NCI-H1436 treated with DMSO at 0.1 percent for 48 hours (cell line): Measurements from ENCODE around the gene NEK8.
"Not testable (repeated sequence)": the region's sequence is repeated elsewhere in the genome, so short reads cannot be mapped to it uniquely, and the experiment has no call there.

Experiments used
- DNase-seq: peaks from one replicate; lab custom pipeline; 2025; lab: John Stamatoyannopoulos, UW

Gene NEK8

DNA sequence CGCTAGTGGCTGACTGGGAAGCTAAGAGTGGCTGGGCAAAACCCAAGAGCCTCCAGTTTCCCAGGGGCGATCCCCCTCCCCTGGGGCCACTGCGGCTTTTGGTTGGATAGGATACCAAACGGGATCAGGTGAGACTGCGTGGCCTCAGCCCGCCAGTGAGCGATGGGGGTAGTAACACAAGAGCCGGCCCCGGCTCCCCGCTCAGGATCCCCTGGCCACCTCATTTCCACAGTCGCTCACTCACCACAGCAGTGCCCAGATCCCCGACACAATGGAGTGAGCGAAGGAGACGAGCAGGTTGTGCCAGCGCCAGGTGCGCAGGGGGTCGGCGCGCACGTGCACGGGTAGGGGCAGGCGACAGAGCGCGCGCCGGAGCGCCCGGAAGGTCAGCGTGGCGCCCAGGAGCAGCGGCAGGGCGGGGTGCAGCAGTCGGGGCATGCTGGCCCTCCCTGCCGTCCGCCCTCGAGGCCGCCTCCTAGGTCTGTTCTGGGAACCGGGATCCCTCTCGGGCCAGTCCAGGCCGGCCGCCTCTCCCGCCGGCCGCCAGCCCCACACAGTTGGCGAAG lies 2.8 kb upstream of the NEK8 start:
- DNase-seq = peak; percentile 60

DNA sequence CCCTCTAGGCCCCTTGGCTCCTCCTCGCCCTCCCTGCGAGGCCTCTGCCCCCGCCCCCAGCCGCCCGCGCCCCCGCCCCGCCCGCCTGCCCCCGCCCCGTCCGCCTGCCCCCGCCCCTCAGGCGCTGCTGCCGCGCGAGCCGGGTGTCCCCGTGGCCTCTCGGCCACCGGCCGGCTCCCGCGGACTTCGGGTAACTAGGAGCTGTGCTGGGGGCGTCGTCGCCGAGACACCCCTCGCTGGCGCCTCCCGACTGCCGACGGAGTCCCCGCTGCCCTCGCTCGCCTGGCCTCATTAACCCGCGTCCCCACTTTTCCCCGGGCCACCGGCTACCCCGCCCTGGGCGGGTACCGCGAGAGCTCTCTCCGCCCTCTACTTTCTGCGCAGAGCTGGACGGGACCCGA lies 2.4 kb upstream of the NEK8 start, which contains the start of gene TLCD1:
TSS of gene TLCD1 (minus strand) at position 8 of the 401 bp plus-strand sequence. CDS start 136 bp downstream, outside the sequence.
- no peak for DNase-seq

DNA sequence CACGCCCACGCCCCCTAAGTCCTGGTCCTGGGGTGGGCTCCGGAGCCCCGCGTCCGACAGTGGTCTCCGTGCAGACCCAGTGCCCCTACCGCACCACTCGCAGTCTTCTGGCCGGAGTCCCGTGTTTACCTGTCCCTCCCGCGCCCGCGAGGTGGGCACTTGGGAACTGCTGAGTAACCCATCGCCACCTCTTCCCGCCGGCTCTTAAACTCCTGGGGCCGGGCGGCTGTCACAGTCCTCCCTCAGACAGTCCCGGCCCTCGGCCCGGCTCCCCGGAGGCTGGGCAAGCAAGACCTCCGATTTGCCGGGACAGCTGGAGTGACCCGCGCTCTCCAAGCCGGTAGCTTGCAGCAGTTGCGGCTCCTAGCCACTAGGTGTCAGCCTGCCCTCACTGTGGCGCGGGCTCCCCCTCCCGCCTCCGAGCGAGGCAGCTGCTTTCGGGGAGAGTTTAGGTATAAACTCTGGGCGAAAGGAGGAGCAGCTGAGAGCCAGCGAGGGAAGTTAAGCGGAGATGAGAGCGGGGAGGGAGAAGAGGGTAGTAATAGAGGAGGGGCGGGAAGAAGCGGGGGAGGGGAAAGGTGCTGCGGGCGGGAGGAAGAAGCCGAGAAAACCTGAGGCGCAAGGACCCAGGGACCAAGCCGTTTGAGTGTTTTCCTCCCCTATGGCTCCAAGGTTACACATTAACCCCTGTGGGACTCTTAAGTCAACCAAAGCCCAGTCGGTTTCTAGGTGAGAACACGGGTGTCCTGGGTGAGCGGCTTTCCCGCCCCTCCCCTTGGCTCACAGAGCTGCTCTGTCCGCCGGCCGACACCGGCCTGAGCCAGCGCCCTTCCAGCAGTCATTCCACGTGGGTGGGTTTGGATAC lies 1.7 kb upstream of the NEK8 start:
- DNase-seq = peak; percentile 90

DNA sequence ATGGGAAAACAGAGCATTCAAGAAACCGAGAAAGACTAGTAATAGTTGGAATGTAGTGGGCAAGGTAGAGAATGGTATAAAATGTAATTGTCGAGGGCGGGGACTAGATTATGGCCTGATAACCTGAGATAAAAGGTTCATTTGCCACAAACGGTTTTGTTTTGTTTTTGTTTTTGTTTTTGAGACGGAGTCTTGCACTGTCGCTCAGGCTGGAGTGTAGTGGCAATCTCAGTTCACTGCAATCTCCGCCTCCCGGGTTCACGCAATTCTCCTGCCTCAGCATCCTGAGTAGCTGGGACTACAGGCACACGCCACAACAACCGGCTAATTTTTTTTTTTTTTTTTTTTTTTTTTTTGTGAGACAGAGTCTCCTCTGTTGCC lies 1.4 kb downstream of the NEK8 start:
- DNase-seq = no peak

DNA sequence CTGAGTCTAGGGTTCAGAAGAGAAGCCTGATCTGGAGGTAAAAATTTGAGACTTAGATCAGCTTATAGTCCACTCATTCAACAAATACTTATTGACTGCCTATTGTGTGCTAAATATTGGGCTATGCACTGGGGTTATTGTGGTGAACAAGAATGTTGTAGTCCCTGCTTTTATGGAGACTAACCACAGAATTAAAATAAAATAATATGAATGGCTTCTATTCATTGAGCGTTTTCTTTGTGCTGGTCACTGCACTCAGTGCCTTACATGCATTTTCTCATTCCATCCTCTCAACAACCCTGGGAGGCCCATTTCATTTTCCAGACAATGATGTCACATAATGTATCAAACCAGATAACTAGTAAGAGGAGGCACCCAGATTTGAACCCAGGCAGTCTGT lies 4.8 kb downstream of the NEK8 start:
- DNase-seq = no peak

DNA sequence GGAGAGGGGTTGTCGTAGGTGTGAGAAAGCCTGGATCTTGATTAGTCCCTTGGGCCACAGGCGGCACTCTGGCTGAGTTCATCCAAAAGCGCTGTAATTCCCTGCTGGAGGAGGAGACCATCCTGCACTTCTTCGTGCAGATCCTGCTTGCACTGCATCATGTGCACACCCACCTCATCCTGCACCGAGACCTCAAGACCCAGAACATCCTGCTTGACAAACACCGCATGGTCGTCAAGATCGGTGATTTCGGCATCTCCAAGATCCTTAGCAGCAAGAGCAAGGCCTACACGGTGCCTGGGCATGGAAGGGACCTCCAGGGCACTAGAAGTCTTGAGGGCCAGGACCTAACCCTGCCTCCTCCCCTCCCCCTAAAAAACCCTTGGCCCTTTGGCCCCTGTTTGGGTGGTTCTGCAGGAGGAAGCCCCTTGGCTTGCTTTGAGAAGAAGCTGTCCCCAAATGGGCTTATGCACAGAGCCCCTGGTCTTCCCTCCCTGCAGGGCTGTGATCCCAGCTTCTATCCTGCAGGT lies 6.2 kb downstream of the NEK8 start:
- no peak for DNase-seq

DNA sequence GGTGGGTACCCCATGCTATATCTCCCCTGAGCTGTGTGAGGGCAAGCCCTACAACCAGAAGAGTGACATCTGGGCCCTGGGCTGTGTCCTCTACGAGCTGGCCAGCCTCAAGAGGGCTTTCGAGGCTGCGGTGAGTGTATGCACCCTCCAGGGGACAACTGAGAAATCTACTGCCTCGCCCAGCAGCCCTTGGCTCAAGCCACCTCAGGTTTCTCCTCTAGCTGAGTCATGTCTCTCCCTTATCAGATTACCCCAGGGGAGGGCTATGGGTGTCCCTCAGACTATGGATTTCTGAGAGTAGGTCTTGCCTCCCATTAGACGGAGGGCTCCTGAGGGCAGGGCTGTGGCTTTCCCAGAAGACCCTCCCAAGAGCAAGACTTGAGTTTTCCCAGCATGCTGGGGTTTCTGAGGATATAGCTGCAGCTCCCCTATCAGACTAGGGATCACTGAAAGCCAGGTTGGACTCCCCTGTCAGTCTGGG lies 6.7 kb downstream of the NEK8 start:
- DNase-seq = no peak

DNA sequence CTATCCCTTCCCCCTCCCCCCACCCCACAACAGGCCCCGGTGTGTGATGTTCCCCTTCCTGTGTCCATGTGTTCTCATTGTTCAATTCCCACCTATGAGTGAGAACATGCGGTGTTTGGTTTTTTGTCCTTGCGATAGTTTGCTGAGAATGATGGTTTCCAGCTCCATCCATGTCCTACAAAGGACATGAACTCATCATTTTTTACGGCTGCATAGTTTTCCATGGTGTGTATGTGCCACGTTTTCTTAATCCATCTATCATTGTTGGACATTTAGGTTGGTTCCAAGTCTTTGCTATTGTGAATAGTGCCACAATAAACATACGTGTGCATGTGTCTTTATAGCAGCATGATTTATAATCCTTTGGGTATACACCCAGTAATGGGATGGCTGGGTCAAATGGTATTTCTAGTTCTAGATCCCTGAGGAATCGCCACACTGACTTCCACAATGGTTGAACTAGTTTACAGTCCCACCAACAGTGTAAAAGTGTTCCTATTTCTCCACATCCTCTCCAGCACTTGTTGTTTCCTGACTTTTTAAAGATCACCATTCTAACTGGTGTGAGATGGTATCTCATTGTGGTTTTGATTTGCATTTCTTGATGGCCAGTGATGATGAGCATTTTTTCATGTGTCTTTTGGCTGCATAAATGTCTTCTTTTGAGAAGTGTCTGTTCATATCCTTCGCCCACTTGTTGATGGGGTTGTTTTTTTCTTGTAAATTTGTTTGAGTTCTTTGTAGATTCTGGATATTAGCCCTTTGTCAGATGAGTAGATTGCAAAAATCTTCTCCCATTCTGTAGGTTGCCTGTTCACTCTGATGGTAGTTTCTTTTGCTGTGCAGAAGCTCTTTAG lies 7.6 kb downstream of the NEK8 start:
- not testable (repeated sequence) for DNase-seq

DNA sequence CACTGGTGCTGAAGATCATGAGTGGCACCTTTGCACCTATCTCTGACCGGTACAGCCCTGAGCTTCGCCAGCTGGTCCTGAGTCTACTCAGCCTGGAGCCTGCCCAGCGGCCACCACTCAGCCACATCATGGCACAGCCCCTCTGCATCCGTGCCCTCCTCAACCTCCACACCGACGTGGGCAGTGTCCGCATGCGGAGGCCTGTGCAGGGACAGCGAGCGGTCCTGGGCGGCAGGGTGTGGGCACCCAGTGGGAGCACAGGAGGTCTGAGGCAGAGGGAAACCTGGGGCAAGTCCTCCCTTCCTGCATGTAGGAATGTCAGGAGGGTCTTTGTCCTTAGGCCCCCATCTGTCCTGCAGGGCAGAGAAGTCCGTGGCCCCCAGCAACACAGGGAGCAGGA lies 8.7 kb downstream of the NEK8 start:
- DNase-seq = no peak

DNA sequence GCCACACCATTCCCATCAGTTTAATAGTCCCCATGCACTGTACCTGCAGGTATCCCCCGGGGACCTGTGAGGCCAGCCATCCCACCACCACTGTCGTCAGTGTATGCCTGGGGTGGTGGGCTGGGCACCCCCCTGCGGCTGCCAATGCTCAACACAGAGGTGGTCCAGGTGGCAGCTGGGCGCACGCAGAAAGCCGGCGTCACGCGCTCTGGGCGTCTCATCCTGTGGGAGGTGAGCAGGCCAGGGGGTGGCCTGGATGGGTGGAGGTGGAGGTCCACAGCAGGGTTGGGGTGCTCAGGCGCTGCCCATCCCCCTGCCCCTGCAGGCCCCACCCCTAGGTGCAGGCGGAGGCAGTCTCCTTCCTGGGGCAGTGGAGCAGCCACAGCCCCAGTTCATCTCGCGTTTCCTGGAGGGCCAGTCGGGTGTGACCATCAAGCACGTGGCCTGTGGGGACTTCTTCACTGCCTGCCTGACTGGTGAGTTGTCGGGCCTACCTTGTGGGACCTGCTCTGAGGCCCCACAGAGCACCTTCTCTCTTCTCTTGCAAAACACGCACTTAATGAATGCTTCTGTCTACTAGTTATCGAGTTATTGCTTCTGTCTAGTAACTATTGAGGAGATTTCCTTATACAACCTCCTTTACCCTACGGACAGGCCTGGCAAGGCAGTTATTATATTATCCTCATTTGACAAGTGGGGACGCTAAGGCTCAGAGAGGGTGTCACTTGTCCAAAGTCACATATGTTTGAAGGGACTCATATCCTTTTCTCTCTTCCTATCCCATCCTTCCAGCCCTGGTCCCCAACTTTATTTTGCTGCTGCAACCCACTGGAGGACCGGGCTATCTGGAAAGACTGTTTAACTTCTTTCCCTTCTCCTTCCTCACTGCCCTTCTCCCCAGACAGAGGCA lies 9.4 kb downstream of the NEK8 start:
- no peak for DNase-seq

DNA sequence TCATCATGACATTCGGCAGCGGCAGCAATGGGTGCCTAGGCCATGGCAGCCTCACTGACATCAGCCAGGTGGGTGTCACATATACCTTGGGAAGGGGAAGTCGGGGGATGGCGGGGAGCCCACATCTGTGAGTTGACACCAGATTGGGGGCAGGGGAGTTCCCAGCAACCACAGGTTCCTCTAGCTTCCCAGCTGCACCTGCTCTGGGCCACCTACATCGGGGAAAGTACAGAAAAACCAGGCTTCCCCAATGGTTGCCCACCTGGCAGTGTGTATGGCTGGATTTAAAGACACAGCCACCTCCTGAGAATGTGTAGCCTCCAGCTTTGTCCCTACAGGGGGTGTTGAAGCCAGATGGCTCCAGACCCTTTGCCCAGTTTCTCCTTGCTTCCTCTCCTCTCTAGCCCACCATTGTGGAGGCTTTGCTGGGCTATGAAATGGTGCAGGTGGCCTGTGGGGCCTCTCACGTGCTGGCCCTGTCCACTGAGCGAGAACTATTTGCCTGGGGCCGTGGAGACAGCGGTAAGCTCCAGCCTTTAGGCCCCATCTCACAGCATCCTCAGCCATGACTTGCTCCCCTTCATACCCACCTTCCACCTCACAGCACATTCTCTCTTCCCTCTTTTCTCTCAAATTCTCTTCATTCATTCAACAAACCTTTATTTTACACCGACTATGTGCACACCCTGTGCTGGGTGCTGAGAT lies 10.2 kb downstream of the NEK8 start:
- no peak for DNase-seq

DNA sequence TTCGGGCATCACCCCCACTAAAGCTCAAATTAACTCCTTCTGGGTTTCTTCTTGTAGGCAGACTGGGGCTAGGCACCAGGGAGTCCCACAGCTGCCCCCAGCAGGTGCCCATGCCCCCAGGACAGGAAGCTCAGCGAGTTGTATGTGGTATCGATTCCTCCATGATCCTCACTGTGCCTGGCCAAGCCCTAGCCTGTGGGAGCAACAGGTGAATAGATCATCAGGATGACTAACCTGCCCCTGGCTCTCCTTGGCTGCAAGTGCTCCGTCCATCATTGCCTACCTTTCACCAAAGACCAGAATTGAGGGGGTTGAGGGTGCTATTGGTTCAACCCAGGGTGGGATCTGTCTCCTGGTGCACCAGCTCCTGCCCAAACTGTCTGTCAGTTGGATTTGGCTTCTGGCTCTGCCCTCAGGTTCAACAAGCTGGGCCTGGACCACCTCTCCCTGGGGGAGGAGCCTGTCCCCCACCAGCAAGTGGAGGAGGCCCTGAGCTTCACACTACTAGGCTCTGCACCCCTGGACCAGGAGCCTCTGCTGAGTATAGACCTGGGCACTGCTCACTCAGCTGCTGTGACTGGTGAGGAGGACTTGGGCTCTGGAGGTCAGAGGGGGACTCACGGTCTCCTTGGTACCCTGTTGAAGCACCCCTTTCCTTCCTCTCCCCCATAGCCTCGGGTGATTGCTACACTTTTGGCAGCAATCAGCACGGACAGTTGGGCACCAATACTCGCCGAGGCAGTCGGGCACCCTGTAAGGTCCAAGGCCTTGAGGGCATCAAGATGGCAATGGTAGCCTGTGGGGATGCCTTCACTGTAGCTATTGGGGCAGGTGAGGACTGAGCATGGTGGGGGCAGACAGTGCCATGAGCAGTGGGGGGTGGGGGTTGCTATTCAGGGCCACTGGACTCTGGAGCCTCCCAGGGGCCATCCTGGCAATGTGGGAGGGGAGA lies 12.1 kb downstream of the NEK8 start:
- no peak for DNase-seq

DNA sequence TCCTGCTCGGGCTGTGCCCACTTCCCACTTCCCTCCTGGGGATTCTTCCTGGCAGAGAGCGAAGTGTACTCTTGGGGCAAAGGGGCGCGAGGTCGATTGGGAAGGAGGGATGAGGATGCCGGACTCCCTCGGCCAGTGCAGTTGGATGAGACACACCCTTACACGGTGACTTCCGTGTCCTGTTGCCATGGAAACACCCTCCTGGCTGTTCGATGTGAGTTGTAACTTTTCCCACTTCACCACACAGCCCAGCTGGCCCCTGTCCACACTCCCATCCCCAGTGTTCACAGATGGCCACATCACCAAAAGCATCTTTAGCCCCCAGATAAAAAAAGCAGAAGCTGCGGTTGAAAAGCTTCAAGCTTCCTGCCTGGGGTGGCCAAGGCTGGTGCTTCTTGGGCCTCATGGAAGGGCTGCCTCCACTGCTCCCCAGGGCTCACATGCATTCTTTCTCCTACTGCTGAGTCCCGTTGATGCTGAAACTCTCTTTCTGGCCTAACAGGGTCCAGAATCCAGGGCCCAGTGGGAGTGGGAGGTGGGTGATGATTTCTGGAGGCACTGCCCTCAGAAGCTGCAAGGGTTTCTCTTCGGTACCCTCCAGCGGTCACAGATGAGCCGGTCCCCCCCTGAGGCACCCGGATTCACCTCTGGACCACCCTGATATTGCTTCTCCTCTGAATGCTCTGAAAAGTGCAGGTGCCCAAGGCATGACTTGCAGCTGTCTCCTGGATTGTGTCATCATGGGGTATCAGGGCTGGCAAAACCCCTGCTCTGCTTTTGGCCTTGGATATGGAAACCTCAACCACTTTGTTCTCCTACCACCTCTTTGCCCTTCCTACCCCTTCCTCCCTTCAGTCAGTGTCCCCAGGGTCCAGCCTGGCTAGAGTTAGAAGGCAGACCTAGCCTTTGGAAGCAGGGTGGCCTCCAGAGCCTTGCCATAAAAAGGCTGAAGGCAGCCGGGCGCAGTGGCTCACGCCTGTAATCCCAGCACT lies 13.1 kb downstream of the NEK8 start:
- no peak for DNase-seq

DNA sequence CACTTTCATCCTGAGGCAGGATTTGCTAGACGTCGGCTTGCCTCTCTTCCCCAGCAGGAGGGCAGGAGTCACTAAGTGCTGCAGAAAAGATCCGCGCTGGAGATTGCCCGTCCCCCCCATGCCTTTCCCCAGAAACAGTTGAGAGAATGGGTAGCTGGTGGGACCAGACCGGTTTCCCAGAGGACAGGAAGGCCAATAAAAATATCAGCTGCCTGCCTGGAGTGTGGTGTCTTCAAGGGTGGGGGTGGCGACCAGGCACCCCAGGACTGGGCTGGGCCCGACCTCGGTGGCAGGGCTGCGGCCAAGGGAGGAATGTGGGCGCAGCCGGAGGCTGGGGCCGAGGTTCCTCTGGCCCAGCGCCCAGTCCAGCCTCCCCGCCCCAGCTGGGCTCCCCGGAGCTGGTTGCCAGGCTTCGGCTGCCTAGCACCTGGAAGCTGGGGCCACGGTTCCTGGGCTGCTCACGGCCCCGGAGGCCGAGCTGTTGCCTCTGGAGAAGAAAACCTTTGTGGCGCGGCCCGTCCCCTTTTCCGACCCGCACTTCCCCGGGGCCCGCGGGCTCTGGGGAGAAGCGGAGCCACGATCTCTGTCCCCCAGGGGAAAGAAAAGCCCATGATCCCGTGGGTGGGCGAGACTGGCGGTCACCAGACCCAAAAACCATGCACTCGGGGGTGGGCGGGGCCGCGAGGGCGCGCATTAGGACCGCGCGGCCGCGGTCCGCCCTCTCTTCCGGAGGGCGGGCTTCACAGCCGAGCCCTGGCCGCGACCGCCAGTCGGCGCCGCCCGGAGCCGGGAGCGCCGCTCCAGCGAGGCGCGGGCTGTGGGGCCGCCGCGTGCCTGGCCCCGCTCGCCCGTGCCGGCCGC lies 14.9 kb downstream of the NEK8 start, which contains the start of gene TRAF4:
TSS of gene TRAF4 (plus strand) at position 769 of the 861 bp plus-strand sequence. CDS start 102 bp downstream, outside the sequence.
- DNase-seq = peak; percentile 74

DNA sequence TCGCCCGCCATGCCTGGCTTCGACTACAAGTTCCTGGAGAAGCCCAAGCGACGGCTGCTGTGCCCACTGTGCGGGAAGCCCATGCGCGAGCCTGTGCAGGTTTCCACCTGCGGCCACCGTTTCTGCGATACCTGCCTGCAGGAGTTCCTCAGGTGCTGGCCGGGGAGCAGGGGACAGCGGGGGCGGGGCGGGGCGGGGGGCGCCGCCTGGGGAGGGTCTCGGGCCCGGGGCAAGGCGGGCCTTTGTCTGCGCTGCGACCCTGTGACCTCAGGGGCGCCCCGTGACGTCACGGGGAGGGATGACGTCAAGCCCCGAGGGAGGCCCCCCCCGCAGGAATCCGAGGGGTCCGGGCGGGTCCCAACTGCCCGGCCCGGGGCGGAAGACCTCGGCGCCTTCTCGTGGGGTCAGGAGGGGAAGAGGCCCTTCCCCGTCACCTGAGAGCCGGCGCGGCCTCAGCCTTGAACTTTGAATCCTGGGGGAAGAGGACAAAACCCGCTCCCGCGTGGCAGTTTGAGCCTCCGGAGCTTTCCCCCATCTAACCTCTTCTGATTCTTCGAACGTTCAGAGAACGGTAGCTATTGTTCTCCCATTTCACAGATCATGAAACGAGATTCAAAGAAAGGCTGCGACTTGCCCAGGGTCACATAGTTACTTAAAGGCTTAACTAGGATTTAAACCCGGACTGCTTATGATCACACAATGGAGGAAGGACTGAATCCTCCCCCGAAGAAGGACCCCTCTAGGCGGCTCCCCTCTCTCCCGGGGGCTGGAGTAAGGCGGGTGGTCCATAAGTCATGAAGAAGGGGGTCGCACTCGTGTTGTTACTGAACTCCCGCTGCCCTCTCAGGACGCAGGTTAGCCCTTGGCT lies 15.8 kb downstream of the NEK8 start:
- DNase-seq = no peak
